Neural cell (in vitro differentiated cells): Measurements from ENCODE around the gene RAET1E.

Source experiments
- CTCF ChIP-seq: fragments of 450-650 bp; IDR thresholded peaks from 2 replicates; pipeline ENCODE4 v1.5.1; 2014; ENCODE audit warnings: antibody characterized with exemption, mild to moderate bottlenecking, moderate library complexity; ENCODE audit not compliant: poor library complexity, severe bottlenecking
- EP300 ChIP-seq: fragments of 450-650 bp; conservative IDR thresholded peaks from 2 replicates; pipeline ENCODE4 v1.6.1; 2014; ENCODE audit warnings: antibody characterized with exemption, mild to moderate bottlenecking, moderate library complexity; ENCODE audit not compliant: poor library complexity, severe bottlenecking
- EZH2 ChIP-seq: fragments of 200-600, 300-800 bp; shearing (Covaris generic), sonication (generic); IDR thresholded peaks from 2 replicates; pipeline ENCODE4 v1.6.1; 2014; ENCODE audit warnings: antibody characterized with exemption, low read length, borderline replicate concordance, mild to moderate bottlenecking; ENCODE audit not compliant: insufficient read depth, poor library complexity, severe bottlenecking
- MXI1 ChIP-seq: fragments of 450-650 bp; conservative IDR thresholded peaks from 2 replicates; pipeline ENCODE4 v1.6.1; 2014; ENCODE audit warnings: antibody characterized with exemption, mild to moderate bottlenecking; ENCODE audit not compliant: poor library complexity, severe bottlenecking
- POLR2AphosphoS5 ChIP-seq: IDR thresholded peaks from 2 replicates; pipeline ENCODE4 v1.6.1; 2012
- RAD21 ChIP-seq: fragments of 450-650 bp; conservative IDR thresholded peaks from 2 replicates; pipeline ENCODE4 v1.6.1; 2014; ENCODE audit warnings: antibody characterized with exemption, mild to moderate bottlenecking, moderate library complexity
- REST ChIP-seq: IDR thresholded peaks from 2 replicates; pipeline ENCODE4 v1.6.1; 2012; ENCODE audit warnings: borderline replicate concordance
- TAF1 ChIP-seq: IDR thresholded peaks from 2 replicates; pipeline ENCODE4 v1.6.1; 2012; ENCODE audit warnings: low read depth

GRCh38 chr6:149896491-149896890 is 1.4 kb downstream of the RAET1E start:
- TF ChIP-seq CTCF (no peak), POLR2AphosphoS5 (no peak), TAF1 (no peak), REST (no peak), EZH2 (no peak), EP300 (no peak), RAD21 (no peak), MXI1 (no peak)
